Thyroid gland (tissue), 4 donors: Measurements from ENCODE around the gene CDK15.

ENCODE experiments used
- CTCF ChIP-seq, 6 experiments: fragments of 200-600 bp in 3 of 6; fragments of 450-650 bp in 3 of 6; sonication (generic) in 3 of 6; IDR thresholded peaks; one replicate each; pipeline ENCODE4 v1.5.1; 2016 to 2019; ENCODE audit warnings: antibody characterized with exemption in 6 of 6, mild to moderate bottlenecking in 2 of 6, inconsistent platforms in 1 of 6, moderate library complexity in 1 of 6
- POLR2A ChIP-seq, 2 donors: fragments of 450-650 bp; IDR thresholded peaks; one replicate each; pipeline ENCODE4 v1.6.1; 2017; ENCODE audit warnings: antibody characterized with exemption in 2 of 2, mild to moderate bottlenecking in 2 of 2, moderate library complexity in 1 of 2

- TF ChIP-seq CTCF (IDR thresholded peaks at IDR 0.05): no peak
- TF ChIP-seq POLR2A (IDR thresholded peaks at IDR 0.05): no peak
Observed at GRCh38 chr2:201932511-201932910, 126.2 kb downstream of the CDK15 start.
